ENCODE data around the gene NUB1. TPM values are rescaled to one million over a fixed set of nuclear protein-coding genes. Genes with fewer than 3 reads are reported as not detected.

The NUB1 gene
- polyA plus RNA-seq, 3 donors, result 25.0 to 40.6 (median 29.1) TPM

GRCh38 chr7:151408839-151409666, 67.4 kb downstream of the NUB1 start:
- 6 to 15% (median 8%) methylated on average over 57 to 61 of the region's 61 CpGs for WGBS, 3 donors
- no peak overlapping the region for H3K27ac ChIP-seq (ENCODE audit: low read depth, low read length)

DNA sequence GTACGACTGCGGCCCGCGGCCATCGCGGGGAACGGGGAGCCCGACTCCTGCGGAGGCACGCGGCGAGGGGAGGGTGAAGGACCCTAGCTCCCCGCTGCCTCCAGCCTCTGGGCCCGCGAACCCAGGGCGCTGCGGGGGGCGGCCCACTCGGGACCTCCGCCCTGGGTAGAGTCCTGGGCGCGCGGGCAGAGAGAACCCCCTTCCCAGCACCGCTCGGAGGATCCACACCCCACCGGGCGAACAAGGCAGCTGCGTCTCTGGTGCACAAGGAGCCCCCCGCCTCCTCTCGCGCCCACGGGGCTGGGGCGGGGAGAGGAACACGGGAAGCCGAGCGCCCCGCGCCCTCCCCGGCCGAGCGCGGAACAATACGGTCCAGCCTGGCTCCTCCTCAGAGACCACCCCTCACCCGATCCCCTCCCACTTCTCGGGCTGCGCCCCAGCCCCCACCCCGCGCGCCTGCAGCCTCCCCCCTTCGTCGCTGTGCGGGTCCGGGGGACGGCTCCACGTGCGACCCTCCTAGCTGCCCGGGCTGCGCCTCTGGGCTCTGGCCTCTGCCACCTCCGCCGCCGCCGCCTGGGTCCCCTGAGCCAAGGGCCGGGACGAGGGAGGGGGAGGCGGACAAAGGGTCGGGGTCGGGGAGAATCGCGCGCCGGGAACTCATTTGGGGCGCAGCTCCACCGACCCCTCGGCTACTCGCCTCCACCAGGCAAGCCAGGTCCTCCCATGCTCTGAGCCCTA, 68.2 kb downstream of the NUB1 start, which contains the start of gene WDR86:
Gene WDR86 (minus strand): TSS at position 372 of the 738 bp plus-strand sequence. CDS start 449 bp downstream, outside the sequence.
- H3K27ac ChIP-seq (ENCODE audit: low read depth, low read length), result no peak within 1 kb of the TSS
- WGBS, 3 donors, result 1% methylated on average over 51 to 75 of the region's 75 CpGs

DNA sequence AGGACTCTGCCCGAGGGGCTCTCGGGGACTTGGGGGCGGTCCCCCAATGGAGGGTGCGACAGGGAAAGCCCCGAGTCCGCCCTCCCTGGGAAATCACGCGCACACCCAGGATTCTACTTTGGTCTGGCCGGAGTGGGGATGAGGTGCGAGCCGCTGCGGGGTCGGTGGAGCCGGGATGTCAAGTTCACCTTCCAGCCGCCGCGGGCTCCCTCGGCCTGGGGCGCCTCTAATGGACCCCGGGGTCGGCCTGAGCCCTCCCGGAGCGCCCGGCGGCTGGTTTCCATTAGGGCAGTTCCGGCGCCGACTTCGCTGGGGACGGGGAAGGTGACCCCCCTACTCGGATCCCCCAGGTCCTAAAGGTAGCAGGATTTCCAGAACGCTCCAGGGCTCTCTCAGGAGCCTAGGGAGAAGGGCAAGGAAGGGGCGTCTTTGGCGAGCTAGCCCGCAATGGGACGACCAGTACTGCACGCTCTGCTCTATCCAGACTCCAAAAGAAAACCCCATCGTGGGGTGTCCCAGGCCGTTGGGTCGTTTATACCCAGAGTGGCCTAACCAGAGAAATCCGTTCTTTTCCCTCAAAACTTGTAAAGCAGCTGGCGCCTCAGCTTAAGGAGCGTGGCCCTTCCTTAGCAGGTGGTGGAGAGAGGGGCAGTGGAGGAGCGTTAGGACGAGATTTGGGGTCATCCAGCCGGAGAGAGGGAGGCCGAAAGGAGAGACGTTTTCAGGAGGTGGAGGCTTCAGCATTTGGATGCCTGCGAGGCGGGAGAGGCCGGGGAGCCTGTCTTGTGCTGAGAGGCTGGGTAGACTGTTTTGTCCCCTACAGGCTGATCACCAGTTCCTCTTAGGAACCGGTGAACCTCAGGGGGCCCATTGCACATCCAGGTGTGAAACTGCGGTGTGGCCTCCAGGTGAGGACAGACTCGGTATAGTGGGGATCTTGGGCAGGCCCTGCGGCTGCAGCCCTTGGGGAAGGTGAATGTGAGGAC, 69.1 kb downstream of the NUB1 start:
- WGBS, 3 donors, result 24 to 29% (median 24%) methylated on average over 52 to 55 of the region's 55 CpGs
- H3K27ac ChIP-seq (ENCODE audit: low read depth, low read length), result no peak overlapping the region

GRCh38 chr7:151411551-151411950, 69.9 kb downstream of the NUB1 start:
- no peak overlapping the region for H3K27ac ChIP-seq (ENCODE audit: low read depth, low read length)
- WGBS, 3 donors, result 68 to 73% (median 73%) methylated on average over 6 of the region's 6 CpGs

- H3K27ac ChIP-seq (ENCODE audit: low read depth, low read length), result no peak overlapping the region
- WGBS, 3 donors, result 80 to 85% (median 82%) methylated on average over 4 of the region's 4 CpGs
Observed at GRCh38 chr7:151412318-151412717, 70.7 kb downstream of the NUB1 start.

- WGBS, 3 donors, result 86 to 90% (median 88%) methylated on average over 4 of the region's 4 CpGs
- H3K27ac ChIP-seq (ENCODE audit: low read depth, low read length), result no peak overlapping the region
Observed at GRCh38 chr7:151413241-151413640, 71.6 kb downstream of the NUB1 start.

- H3K27ac ChIP-seq (ENCODE audit: low read depth, low read length), result no peak overlapping the region
- 56 to 59% (median 57%) methylated on average over 3 of the region's 3 CpGs for WGBS, 3 donors
Observed at GRCh38 chr7:151415375-151416105, 73.9 kb downstream of the NUB1 start.

GRCh38 chr7:151416112-151416940, 74.7 kb downstream of the NUB1 start:
- 69 to 76% (median 76%) methylated on average over 10 of the region's 10 CpGs for WGBS, 3 donors
- H3K27ac ChIP-seq (ENCODE audit: low read depth, low read length), result no peak overlapping the region

GRCh38 chr7:151416941-151417315, 75.3 kb downstream of the NUB1 start:
- 30 to 68% (median 38%) methylated on average over 11 of the region's 11 CpGs for WGBS, 3 donors
- H3K27ac ChIP-seq (ENCODE audit: low read depth, low read length), result no peak overlapping the region

GRCh38 chr7:151420144-151420543, 78.5 kb downstream of the NUB1 start:
- no peak overlapping the region for H3K27ac ChIP-seq (ENCODE audit: low read depth, low read length)

GRCh38 chr7:151422212-151422611, 80.6 kb downstream of the NUB1 start:
- WGBS, 3 donors, result 85 to 88% (median 87%) methylated on average over 5 of the region's 5 CpGs
- H3K27ac ChIP-seq (ENCODE audit: low read depth, low read length), result no peak overlapping the region

More at GRCh38 chr7:151420144-151420543, 78.5 kb downstream of the NUB1 start:
- 66 to 87% (median 72%) methylated on average over 5 of the region's 5 CpGs for WGBS, 3 donors

DNA sequence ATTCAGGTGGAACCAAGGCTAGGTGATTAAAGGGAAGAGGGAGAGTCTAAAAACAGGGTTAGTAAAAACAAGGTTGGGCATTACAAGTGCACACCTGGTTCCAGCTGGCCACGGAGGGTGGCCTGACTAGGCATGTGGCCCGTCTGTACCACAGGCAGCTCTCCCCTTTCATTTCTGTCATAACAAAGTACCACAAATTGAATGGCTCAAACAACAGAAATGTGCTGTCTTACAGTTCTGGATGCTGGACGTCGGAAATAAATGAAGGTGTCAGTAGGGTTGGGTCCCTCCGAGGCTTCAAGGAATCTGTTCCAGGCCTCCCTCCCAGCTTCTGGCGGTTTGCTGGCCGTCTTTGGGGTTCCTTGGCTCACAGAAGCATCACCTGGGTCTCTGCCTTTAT, 81.6 kb downstream of the NUB1 start:
- no peak overlapping the region for H3K27ac ChIP-seq (ENCODE audit: low read depth, low read length)
- WGBS, 3 donors, result 78 to 79% (median 78%) methylated on average over 7 of the region's 7 CpGs

- WGBS, 3 donors, result 68 to 83% (median 76%) methylated on average over 5 of the region's 5 CpGs
- H3K27ac ChIP-seq (ENCODE audit: low read depth, low read length), result no peak overlapping the region
Observed at GRCh38 chr7:151423936-151424335, 82.3 kb downstream of the NUB1 start.

DNA sequence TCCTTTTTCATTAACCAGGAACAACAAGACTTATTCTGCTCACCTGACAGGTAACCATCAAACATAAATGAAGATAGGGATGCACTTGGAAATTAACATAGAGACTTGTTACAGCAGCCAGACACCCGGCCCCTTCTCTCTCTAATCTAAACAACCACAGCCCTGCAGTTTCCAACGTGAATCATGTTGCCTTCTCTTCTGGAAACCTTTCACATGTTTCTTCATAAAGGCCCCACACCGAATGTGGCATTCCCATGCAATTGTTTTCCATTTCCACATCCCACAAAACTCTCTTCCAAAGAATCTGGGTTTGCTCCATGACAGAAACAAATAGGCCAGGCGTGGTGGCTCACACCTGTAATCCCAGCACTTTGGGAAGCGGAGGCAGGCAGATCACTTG, 83.2 kb downstream of the NUB1 start:
- H3K27ac ChIP-seq (ENCODE audit: low read depth, low read length), result no peak overlapping the region
- 65 to 89% (median 83%) methylated on average over 5 of the region's 5 CpGs for WGBS, 3 donors

GRCh38 chr7:151425670-151426440, 84.2 kb downstream of the NUB1 start:
- WGBS, 3 donors, result 50 to 67% (median 61%) methylated on average over 7 of the region's 7 CpGs
- H3K27ac ChIP-seq (ENCODE audit: low read depth, low read length), result no peak overlapping the region

DNA sequence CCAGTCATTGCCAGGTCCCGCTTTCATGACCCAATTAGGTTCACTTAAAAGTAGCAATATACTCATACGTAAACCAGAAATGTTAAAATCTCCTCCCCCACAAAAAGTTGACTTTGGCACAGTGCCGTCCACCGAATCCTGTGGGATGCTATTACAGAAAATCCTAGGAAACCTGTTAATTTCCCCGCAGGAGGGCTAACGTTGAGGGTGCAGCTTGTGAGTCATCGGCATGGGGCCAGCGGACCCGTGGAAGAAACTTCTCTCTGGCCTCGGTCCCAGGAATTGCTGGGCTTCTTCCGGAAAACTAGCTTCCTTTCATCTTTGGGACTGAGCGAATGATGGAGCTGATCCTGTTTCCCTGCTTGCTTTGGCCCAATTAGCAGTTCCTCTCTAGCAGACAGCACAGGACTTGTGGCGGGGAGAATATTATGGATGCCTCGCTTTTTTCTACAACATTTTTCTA, 84.9 kb downstream of the NUB1 start:
- WGBS, 3 donors, result 35 to 65% (median 39%) methylated on average over 14 of the region's 14 CpGs
- no peak overlapping the region for H3K27ac ChIP-seq (ENCODE audit: low read depth, low read length)

All from adipose tissue (tissue), 3 donors.